ENCODE results near the gene MYRFL. TPM values are rescaled to one million over a fixed set of nuclear protein-coding genes. Genes with fewer than 3 reads are reported as not detected.

MYRFL gene
- total and polyA plus RNA-seq, 2 of the 8 experiments (the other 6 are each of a cell fraction or from before 2014, with no cell fraction given), result 1.1 to 2.0 TPM

DNA sequence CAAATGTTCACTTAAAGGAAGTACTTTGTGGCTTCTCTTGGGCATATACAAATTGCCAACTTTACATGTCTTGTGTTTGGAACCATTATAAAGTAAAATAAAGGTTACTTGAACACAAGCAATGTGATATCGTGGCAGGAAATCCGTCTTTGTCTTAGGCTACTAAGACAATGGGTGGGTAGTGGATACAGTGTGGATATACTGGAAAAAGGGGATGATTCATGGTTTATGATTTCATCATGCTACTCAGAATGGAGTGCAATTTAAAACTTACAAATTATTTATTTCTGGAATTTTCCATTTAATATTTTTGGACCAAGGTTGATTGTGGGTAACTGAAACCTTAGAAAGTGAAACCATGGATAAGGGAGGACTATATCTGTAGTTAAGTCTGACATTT is 48.4 kb downstream of the MYRFL start:
- H2AK5ac ChIP-seq (ENCODE audit: low read depth, low read length), result no peak overlapping the region
- POLR2A ChIA-PET (ENCODE audit: partially characterized antibody), result interaction anchor here (0.6 to 1.2 kb wide), 2 partner anchors 94 to 139 kb away, joined by 3 to 5 read pairs; no protein-coding TSS in a partner anchor
- H3K4me2 ChIP-seq (ENCODE audit: insufficient read depth in 1 of 2, low read depth in 2 of 2, low read length in 2 of 2), result no peak overlapping the region
- H2AFZ ChIP-seq (ENCODE audit: low read length), result no peak overlapping the region
- H3K56ac ChIP-seq (replicated peaks; ENCODE audit: insufficient read length, low read depth, low read length), result no peak overlapping the region
- no peak overlapping the region for H4K5ac ChIP-seq (ENCODE audit: insufficient read length, low read depth, low read length)
- no peak overlapping the region for H3K4ac ChIP-seq (replicated peaks; ENCODE audit: insufficient read length, low read depth, low read length)
- DNase-seq (ENCODE audit: low read depth in 1 of 2, low spot score in 2 of 2), result no peak
- no peaks in the 10 kb centered on the region for H3K23me2 ChIP-seq (ENCODE audit: low read depth, low read length)
- no peak overlapping the region for H4K91ac ChIP-seq (replicated peaks; ENCODE audit: insufficient read length, low read length)
- CTCF ChIA-PET (ENCODE audit: partially characterized antibody), result interaction anchor here (0.7 to 1.3 kb wide), 4 partner anchors 9 to 300 kb away, joined by 3 to 8 read pairs (median 3); no protein-coding TSS in a partner anchor
- no peak overlapping the region for H2BK5ac ChIP-seq (ENCODE audit: low read depth, low read length)
- no peaks in the 10 kb centered on the region for H4K20me1 ChIP-seq (replicated peaks in 1 of 2; ENCODE audit: control insufficient read depth in 1 of 2, insufficient read depth in 2 of 2, low read length in 2 of 2)
- H3K18ac ChIP-seq (ENCODE audit: extremely low read depth, low read length), result no peak overlapping the region
- H2BK15ac ChIP-seq (ENCODE audit: low read length), result no peak overlapping the region
- TF ChIP-seq RBBP5 (IDR thresholded peaks at IDR 0.05; ENCODE audit: borderline replicate concordance, low read depth, low read length) (no peak), CBX5 (IDR thresholded peaks at IDR 0.05; ENCODE audit: low read depth, low read length) (no peak), GTF2F1 (IDR thresholded peaks at IDR 0.05; ENCODE audit: borderline replicate concordance, low read depth, low read length) (no peak), EP300 (IDR thresholded peaks at IDR 0.05; ENCODE audit: borderline replicate concordance in 1 of 2, low read depth in 2 of 2, low read length in 2 of 2) (no peak), SIN3A (conservative IDR thresholded peaks at IDR 0.05 in 1 of 2, IDR thresholded peaks at IDR 0.05 in 1 of 2; ENCODE audit: low read depth in 1 of 2, low read length in 2 of 2) (no peak), JUN (IDR thresholded peaks at IDR 0.05; ENCODE audit: low read depth, low read length) (no peak)
- TF ChIP-seq, protein P1, sequence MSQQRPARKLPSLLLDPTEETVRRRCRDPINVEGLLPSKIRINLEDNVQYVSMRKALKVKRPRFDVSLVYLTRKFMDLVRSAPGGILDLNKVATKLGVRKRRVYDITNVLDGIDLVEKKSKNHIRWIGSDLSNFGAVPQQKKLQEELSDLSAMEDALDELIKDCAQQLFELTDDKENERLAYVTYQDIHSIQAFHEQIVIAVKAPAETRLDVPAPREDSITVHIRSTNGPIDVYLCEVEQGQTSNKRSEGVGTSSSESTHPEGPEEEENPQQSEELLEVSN (IDR thresholded peaks at IDR 0.05), result no peak
- WGBS, 2 experiments (ENCODE audit: extremely low coverage in 1 of 2, insufficient coverage in 1 of 2, insufficient read length in 1 of 2, insufficient replicate concordance in 2 of 2, low coverage in 1 of 2, low lambda C conversion rate in 2 of 2, missing lambda C conversion rate in 1 of 2), result 97% methylated on average over 2 of the region's 2 CpGs; no CpG with 5 or more reads in 1 of the 2 experiments
- H3K14ac ChIP-seq (ENCODE audit: insufficient read length), result no peak overlapping the region
- H2BK20ac ChIP-seq (ENCODE audit: low read length), result no peak overlapping the region
- no peak overlapping the region for H2BK120ac ChIP-seq (replicated peaks; ENCODE audit: low read depth, low read length)
- H3K79me2 ChIP-seq (ENCODE audit: control insufficient read depth in 1 of 2, insufficient read depth in 2 of 2, low read length in 2 of 2), result no peaks in the 10 kb centered on the region
- H3K27me3 ChIP-seq (replicated peaks in 1 of 4; ENCODE audit: control insufficient read depth in 3 of 4, extremely low read depth in 1 of 4, insufficient read depth in 3 of 4, low read length in 3 of 4), result no peaks in the 10 kb centered on the region
- H2BK12ac ChIP-seq (ENCODE audit: low read depth, low read length), result no peak overlapping the region
- H3K4me1 ChIP-seq (replicated peaks in 1 of 4; ENCODE audit: control insufficient read depth in 3 of 4, insufficient read depth in 4 of 4, low read length in 3 of 4), result peaks cover 0 to 3% (median 1%) of the 10 kb centered on the region in 4 experiments; a peak in 1 of 7 replicates
- H3K9ac ChIP-seq (replicated peaks in 1 of 4; ENCODE audit: extremely low read depth in 1 of 4, low read depth in 3 of 4, low read length in 3 of 4), result no peak overlapping the region
- no peak overlapping the region for H3K4me3 ChIP-seq (ENCODE audit: extremely low read depth in 1 of 4, insufficient read depth in 2 of 4, low read depth in 3 of 4, low read length in 4 of 4)
- H3K79me1 ChIP-seq (ENCODE audit: low read depth, low read length), result no peaks in the 10 kb centered on the region
- no peaks in the 10 kb centered on the region for H3K36me3 ChIP-seq (ENCODE audit: control insufficient read depth in 2 of 4, insufficient read depth in 4 of 4, low read length in 3 of 4)
- no peak overlapping the region for H3K27ac ChIP-seq (ENCODE audit: low read depth, low read length)
- FAIRE-seq, result no peak
- H4K8ac ChIP-seq (ENCODE audit: extremely low read depth, insufficient read depth, low read length), result no peak overlapping the region
- H3K23ac ChIP-seq (ENCODE audit: insufficient read length), result no peak overlapping the region
- H3K9me3 ChIP-seq (ENCODE audit: insufficient read depth in 2 of 2, low read depth in 1 of 2, low read length in 1 of 2), result no peaks in the 10 kb centered on the region
